Fibroblast of lung (primary cell): ENCODE measurements around the gene HTT. TPM values are rescaled to one million over a fixed set of nuclear protein-coding genes. Genes with fewer than 3 reads are reported as not detected.

Experiments
- DNase-seq, 2 donors: peaks; one replicate each; pipeline versions ENCODE4 v3.0.0 to v3.0.0-alpha.2; 2010; ENCODE audit warnings: low read depth in 2 of 2
- H2AFZ ChIP-seq: 2 replicates; pipeline ENCODE4 v1.5.1; 2012; ENCODE audit warnings: low read length, control low read depth, inconsistent platforms
- H3K27ac ChIP-seq: 2 replicates; pipeline ENCODE4 v1.5.1; 2011; ENCODE audit warnings: low read length, control low read depth; ENCODE audit not compliant: insufficient read depth
- H3K27me3 ChIP-seq: 2 replicates; pipeline ENCODE4 v1.5.1; 2011; ENCODE audit warnings: mild to moderate bottlenecking, low read length; ENCODE audit not compliant: control insufficient read depth, insufficient read depth
- H3K36me3 ChIP-seq: 2 replicates; pipeline ENCODE4 v1.5.1; 2011; ENCODE audit warnings: low read length; ENCODE audit not compliant: control insufficient read depth, insufficient read depth
- H3K4me1 ChIP-seq: 2 replicates; pipeline ENCODE4 v1.5.1; 2011; ENCODE audit warnings: low read length; ENCODE audit not compliant: control insufficient read depth, insufficient read depth; ENCODE audit errors: extremely low read depth
- H3K4me2 ChIP-seq: 2 replicates; pipeline ENCODE4 v1.5.1; 2011; ENCODE audit warnings: low read length, control low read depth; ENCODE audit not compliant: insufficient read depth; ENCODE audit errors: extremely low read depth
- H3K4me3 ChIP-seq, 4 experiments: fragments of 200-600 bp in 1 of 4; sonication (generic) in 1 of 4; replicated peaks in 1 of 4; 2 replicates each; pipeline ENCODE4 v1.5.1; 2011 to 2016; ENCODE audit warnings: low read length in 4 of 4, low read depth in 3 of 4, mild to moderate bottlenecking in 3 of 4, control low read depth in 2 of 4, inconsistent platforms in 1 of 4, mixed read lengths in 1 of 4; ENCODE audit not compliant: insufficient read depth in 1 of 4; ENCODE audit errors: control extremely low read depth in 1 of 4
- H3K79me2 ChIP-seq: 2 replicates; pipeline ENCODE4 v1.5.1; 2012; ENCODE audit warnings: mild to moderate bottlenecking, low read length, inconsistent platforms; ENCODE audit not compliant: control insufficient read depth, insufficient read depth
- H3K9ac ChIP-seq: 2 replicates; pipeline ENCODE4 v1.5.1; 2011; ENCODE audit warnings: mild to moderate bottlenecking, low read length, control low read depth; ENCODE audit not compliant: insufficient read depth
- H3K9me3 ChIP-seq: 2 replicates; pipeline ENCODE4 v1.5.1; 2012; ENCODE audit warnings: low read depth, low read length; ENCODE audit not compliant: control insufficient read depth, insufficient read depth
- H4K20me1 ChIP-seq: 2 replicates; pipeline ENCODE4 v1.5.1; 2011; ENCODE audit warnings: low read length; ENCODE audit not compliant: control insufficient read depth, insufficient read depth; ENCODE audit errors: extremely low read depth
- EZH2 ChIP-seq: IDR thresholded peaks from 2 replicates; pipeline ENCODE4 v1.5.1; 2012; ENCODE audit warnings: low read length, control low read depth, mild to moderate bottlenecking; ENCODE audit errors: missing control alignments
- polyA plus RNA-seq, 2 donors: library from polyadenylated mRNA; depleted of rRNA in 1 of 2; stranded (reverse) in 1 of 2; unstranded in 1 of 2; fragments of >200 nt; gene quantifications; 2 replicates each; pipeline ENCODE4 v1.2.1, GENCODE V29; 2011 to 2012; ENCODE audit warnings: missing spikeins in 1 of 2
- total RNA-seq: library from RNA; depleted of rRNA; stranded (reverse); fragments of >200 nt; gene quantifications from 2 replicates; pipeline ENCODE4 v1.2.1, GENCODE V29; 2014
- TF ChIP-seq, protein P1 (sequence below), 2 donors: IDR thresholded peaks in 1 of 2; conservative IDR thresholded peaks in 1 of 2; 1 replicate in 1 of 2; 2 replicates in 1 of 2; pipeline ENCODE4 v1.5.1; 2011 to 2012; ENCODE audit warnings: low read length in 2 of 2, control low read depth in 1 of 2, inconsistent platforms in 1 of 2, low read depth in 1 of 2, mild to moderate bottlenecking in 1 of 2

The HTT gene
- total and polyA plus RNA-seq, 2 donors (not counting 1 experiment from before 2014, with no cell fraction given) = 13.2 to 41.8 TPM

- Histone ChIP-seq H2AFZ (no peak overlapping the region), H3K36me3 (no peaks in the 10 kb centered on the region), H4K20me1 (no peaks in the 10 kb centered on the region), H3K4me2 (no peak overlapping the region), H3K27me3 (no peaks in the 10 kb centered on the region), H3K4me1 (no peaks in the 10 kb centered on the region), H3K9me3 (no peaks in the 10 kb centered on the region), H3K79me2 (no peaks in the 10 kb centered on the region), H3K9ac (no peak overlapping the region), H3K4me3 (no peak overlapping the region), H3K27ac (no peak overlapping the region)
- DNase-seq = no peak
- no peak for TF ChIP-seq EZH2
- TF ChIP-seq, protein P1, sequence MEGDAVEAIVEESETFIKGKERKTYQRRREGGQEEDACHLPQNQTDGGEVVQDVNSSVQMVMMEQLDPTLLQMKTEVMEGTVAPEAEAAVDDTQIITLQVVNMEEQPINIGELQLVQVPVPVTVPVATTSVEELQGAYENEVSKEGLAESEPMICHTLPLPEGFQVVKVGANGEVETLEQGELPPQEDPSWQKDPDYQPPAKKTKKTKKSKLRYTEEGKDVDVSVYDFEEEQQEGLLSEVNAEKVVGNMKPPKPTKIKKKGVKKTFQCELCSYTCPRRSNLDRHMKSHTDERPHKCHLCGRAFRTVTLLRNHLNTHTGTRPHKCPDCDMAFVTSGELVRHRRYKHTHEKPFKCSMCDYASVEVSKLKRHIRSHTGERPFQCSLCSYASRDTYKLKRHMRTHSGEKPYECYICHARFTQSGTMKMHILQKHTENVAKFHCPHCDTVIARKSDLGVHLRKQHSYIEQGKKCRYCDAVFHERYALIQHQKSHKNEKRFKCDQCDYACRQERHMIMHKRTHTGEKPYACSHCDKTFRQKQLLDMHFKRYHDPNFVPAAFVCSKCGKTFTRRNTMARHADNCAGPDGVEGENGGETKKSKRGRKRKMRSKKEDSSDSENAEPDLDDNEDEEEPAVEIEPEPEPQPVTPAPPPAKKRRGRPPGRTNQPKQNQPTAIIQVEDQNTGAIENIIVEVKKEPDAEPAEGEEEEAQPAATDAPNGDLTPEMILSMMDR (conservative IDR thresholded peaks at IDR 0.05 in 1 of 2, IDR thresholded peaks at IDR 0.05 in 1 of 2; ENCODE audit: low read depth in 1 of 2, low read length in 2 of 2) = no peak
Measured at GRCh38 chr4:3261411-3262207, 187.1 kb downstream of the HTT start.

GRCh38 chr4:3262208-3263052 lies 187.9 kb downstream of the HTT start:
- no peak for DNase-seq
- Histone ChIP-seq H3K27me3 (no peaks in the 10 kb centered on the region), H3K9me3 (no peaks in the 10 kb centered on the region), H3K27ac (no peak overlapping the region), H3K9ac (no peak overlapping the region), H3K4me3 (no peak overlapping the region), H3K4me2 (no peak overlapping the region), H2AFZ (no peak overlapping the region), H3K36me3 (no peaks in the 10 kb centered on the region), H4K20me1 (no peaks in the 10 kb centered on the region), H3K4me1 (no peaks in the 10 kb centered on the region), H3K79me2 (no peaks in the 10 kb centered on the region)
- TF ChIP-seq, protein P1 (conservative IDR thresholded peaks at IDR 0.05 in 1 of 2, IDR thresholded peaks at IDR 0.05 in 1 of 2; ENCODE audit: low read depth in 1 of 2, low read length in 2 of 2) = no peak
- TF ChIP-seq EZH2 = no peak
